ENCODE measurements around the gene MGMT.

- no peak for TF ChIP-seq CTCF (IDR thresholded peaks at IDR 0.05)
- no peak for TF ChIP-seq POLR2AphosphoS5 (IDR thresholded peaks at IDR 0.05)
- no peak for TF ChIP-seq POLR2A (IDR thresholded peaks at IDR 0.05; ENCODE audit: low read depth)
- no peak for TF ChIP-seq EP300 (IDR thresholded peaks at IDR 0.05)
These were observed 292.9 kb downstream of the MGMT start for GRCh38 chr10:129760003-129760315.
